ENCODE results near the gene PXK.

DNA sequence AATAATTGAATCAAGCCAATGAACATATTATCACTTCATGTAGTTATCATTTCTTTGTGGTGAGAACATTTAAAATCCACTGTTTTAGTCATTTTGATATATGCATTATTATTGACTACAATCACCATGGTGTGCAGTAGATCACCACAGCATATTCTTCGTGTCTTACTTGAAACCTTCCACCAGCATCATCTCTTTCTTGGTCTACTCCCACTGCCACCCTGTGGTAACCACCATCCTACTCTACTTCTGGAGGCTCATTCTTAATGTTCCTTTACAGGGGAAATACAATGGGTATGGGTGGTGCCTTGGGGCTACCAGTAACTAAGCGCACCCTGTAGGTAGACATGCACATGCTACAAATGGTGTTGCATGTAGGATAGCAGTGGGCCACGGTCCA is 25.4 kb downstream of the PXK start:
- TF ChIP-seq, protein P1, sequence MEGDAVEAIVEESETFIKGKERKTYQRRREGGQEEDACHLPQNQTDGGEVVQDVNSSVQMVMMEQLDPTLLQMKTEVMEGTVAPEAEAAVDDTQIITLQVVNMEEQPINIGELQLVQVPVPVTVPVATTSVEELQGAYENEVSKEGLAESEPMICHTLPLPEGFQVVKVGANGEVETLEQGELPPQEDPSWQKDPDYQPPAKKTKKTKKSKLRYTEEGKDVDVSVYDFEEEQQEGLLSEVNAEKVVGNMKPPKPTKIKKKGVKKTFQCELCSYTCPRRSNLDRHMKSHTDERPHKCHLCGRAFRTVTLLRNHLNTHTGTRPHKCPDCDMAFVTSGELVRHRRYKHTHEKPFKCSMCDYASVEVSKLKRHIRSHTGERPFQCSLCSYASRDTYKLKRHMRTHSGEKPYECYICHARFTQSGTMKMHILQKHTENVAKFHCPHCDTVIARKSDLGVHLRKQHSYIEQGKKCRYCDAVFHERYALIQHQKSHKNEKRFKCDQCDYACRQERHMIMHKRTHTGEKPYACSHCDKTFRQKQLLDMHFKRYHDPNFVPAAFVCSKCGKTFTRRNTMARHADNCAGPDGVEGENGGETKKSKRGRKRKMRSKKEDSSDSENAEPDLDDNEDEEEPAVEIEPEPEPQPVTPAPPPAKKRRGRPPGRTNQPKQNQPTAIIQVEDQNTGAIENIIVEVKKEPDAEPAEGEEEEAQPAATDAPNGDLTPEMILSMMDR (IDR thresholded peaks at IDR 0.05; ENCODE audit: poor library complexity) = no peak
- TF ChIP-seq EZH2 (IDR thresholded peaks at IDR 0.05; ENCODE audit: borderline replicate concordance) = no peak

Measured in hepatocyte (in vitro differentiated cells).